Muscle layer of colon (tissue), 2 donors: ENCODE results near the gene DHRS4L2.
"Not testable (repeated sequence)": the region's sequence is repeated elsewhere in the genome, so short reads cannot be mapped to it uniquely, and the experiment has no call there.

ENCODE experiments used
- H3K27ac ChIP-seq: one replicate; pipeline ENCODE4 v1.7.0; 2013; ENCODE audit warnings: low read depth, mild to moderate bottlenecking, low read length, moderate library complexity
- H3K27me3 ChIP-seq, 2 donors: one replicate each; pipeline ENCODE4 v1.7.0; 2013; ENCODE audit warnings: low read length in 2 of 2, mild to moderate bottlenecking in 2 of 2; ENCODE audit not compliant: insufficient read depth in 2 of 2, control insufficient read depth in 1 of 2
- H3K36me3 ChIP-seq: one replicate; pipeline ENCODE4 v1.7.0; 2013; ENCODE audit warnings: mild to moderate bottlenecking, low read length; ENCODE audit not compliant: insufficient read depth
- H3K4me1 ChIP-seq: one replicate; pipeline ENCODE4 v1.7.0; 2013; ENCODE audit warnings: mild to moderate bottlenecking, low read length; ENCODE audit not compliant: insufficient read depth
- H3K4me3 ChIP-seq, 2 donors: one replicate each; pipeline ENCODE4 v1.7.0; 2013; ENCODE audit warnings: low read length in 2 of 2, low read depth in 1 of 2, mild to moderate bottlenecking in 1 of 2, moderate library complexity in 1 of 2
- H3K9ac ChIP-seq: one replicate; pipeline ENCODE4 v1.7.0; 2013; ENCODE audit warnings: low read length
- H3K9me3 ChIP-seq: one replicate; pipeline ENCODE4 v1.7.0; 2013; ENCODE audit warnings: mild to moderate bottlenecking, low read length
- donor health status: abdominal sarcoma.
- donor health status: Adenocarcinoma of cecum.

The DHRS4L2 gene

DNA sequence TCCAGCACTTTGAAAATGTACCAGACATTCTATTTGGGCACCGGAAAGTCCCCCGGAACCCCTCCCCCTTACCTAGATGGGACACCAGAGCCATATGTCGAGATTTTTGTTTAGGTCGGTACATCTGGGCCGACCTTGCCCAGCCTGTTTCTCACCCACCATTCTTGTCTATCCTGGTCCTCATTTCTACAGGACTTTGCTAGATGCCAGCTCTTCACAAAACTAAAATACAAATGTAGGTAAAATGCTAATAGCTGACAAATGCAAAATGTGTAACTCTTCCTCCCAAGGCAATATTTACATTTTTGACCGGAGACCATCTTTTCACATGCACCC, 34.5 kb upstream of the DHRS4L2 start:
- H3K27me3 ChIP-seq, H3K9me3 ChIP-seq, H3K36me3 ChIP-seq: not testable (repeated sequence)
- Histone ChIP-seq H3K4me1 (peaks cover 26% of the 10 kb centered on the region), H3K9ac (peak overlapping the region; percentile 87), H3K4me3 (peak overlapping the region; percentile 83 to 95), H3K27ac (peak overlapping the region; percentile 88)

DNA sequence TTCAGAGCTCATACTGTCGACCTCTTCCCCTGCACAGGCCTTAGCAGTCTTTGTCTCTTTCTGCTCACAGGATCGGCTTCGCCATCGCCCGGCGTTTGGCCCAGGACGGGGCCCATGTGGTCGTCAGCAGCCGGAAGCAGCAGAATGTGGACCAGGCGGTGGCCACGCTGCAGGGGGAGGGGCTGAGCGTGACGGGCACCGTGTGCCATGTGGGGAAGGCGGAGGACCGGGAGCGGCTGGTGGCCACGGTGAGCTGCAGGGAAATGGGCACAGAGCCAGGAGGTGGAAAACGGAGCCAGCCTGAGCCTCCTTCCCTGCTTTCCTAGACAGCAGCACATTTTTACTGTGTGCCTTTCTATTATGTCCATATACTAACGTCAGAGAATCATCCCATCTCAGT, 33.8 kb upstream of the DHRS4L2 start:
- not testable (repeated sequence) for H3K4me3 ChIP-seq, H3K9ac ChIP-seq

DNA sequence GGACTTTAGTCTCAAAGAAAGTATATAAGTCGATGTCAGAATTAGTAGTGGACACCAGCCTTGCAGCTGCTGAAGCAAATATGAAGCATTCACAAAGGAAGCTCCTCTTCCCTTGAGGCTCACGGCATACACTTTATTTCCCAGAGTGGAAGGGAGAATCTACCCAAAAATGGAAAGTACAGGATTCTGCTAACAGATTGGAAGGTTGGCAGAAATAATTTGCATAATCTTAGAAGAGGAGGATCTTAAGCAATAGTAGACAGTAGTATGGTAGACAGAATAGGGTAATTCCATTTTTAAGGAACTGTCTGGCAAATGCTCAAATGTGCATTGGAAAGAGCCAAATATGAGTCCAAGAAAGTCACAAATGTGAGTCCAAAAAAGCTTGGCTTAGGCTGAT, 32.9 kb upstream of the DHRS4L2 start:
- not testable (repeated sequence) for H3K9me3 ChIP-seq, H3K4me3 ChIP-seq, H3K36me3 ChIP-seq, H3K27ac ChIP-seq, H3K9ac ChIP-seq, H3K27me3 ChIP-seq
- H3K4me1 ChIP-seq = peaks cover 26% of the 10 kb centered on the region

More for the DNA sequence above, 33.8 kb upstream of the DHRS4L2 start:
- H3K36me3 ChIP-seq, H3K27me3 ChIP-seq, H3K9me3 ChIP-seq, H3K27ac ChIP-seq: not testable (repeated sequence)
- peaks cover 26% of the 10 kb centered on the region for H3K4me1 ChIP-seq

- H3K27ac ChIP-seq, H3K4me1 ChIP-seq, H3K36me3 ChIP-seq, H3K9ac ChIP-seq, H3K4me3 ChIP-seq, H3K9me3 ChIP-seq, H3K27me3 ChIP-seq: not testable (repeated sequence)
Measured at GRCh38 chr14:23957913-23958569, 30.7 kb upstream of the DHRS4L2 start.

- H3K27ac ChIP-seq, H3K36me3 ChIP-seq, H3K9me3 ChIP-seq: not testable (repeated sequence)
Measured at GRCh38 chr14:23960899-23961298, 27.8 kb upstream of the DHRS4L2 start.

GRCh38 chr14:23961704-23962103, 27.0 kb upstream of the DHRS4L2 start:
- H3K27ac ChIP-seq, H3K4me1 ChIP-seq, H3K9ac ChIP-seq, H3K9me3 ChIP-seq, H3K36me3 ChIP-seq, H3K4me3 ChIP-seq, H3K27me3 ChIP-seq: not testable (repeated sequence)

More at GRCh38 chr14:23960899-23961298, 27.8 kb upstream of the DHRS4L2 start:
- H3K4me1 ChIP-seq, H3K9ac ChIP-seq, H3K27me3 ChIP-seq, H3K4me3 ChIP-seq: not testable (repeated sequence)

DNA sequence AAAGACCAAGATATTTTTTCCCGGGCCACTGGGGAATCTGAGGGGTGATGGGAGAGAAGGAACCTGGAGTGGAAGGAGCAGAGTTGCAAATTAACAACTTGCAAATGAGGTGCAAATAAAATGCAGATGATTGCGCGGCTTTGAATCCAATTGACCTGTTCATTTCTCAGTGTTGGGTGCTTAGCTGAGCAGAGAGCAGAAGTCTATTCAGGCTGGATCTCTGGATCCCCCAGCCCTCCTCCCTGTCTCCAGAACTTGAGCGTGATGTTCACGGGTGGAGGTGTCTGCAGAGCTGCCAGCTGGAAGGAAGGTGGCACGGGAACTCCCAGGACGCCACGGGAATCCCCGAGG, 19.6 kb upstream of the DHRS4L2 start:
- H3K4me3 ChIP-seq, H3K36me3 ChIP-seq, H3K27ac ChIP-seq, H3K9me3 ChIP-seq, H3K9ac ChIP-seq, H3K27me3 ChIP-seq, H3K4me1 ChIP-seq: not testable (repeated sequence)

GRCh38 chr14:23969481-23970282, 19.0 kb upstream of the DHRS4L2 start:
- not testable (repeated sequence) for H3K27ac ChIP-seq, H3K27me3 ChIP-seq, H3K4me1 ChIP-seq, H3K36me3 ChIP-seq, H3K9ac ChIP-seq, H3K4me3 ChIP-seq, H3K9me3 ChIP-seq

DNA sequence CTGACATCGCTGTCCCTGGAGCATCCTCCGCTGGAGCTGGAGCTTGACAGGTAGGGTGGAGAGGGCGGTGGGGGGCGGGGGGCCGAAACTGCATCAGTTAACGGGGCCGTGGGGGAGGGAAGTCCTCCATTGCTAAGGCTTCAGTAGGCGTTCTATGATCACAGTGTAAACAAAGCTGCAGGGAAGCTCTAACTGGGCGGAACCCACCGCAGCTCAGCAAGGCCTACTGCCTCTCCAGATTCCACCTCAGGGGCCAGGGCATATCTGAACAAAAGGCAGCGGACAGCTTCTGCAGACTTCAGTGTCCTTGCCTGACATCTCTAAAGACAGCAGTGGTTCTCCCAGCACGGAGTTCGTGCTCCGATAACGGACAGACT, 18.5 kb upstream of the DHRS4L2 start:
- not testable (repeated sequence) for H3K9me3 ChIP-seq, H3K4me3 ChIP-seq, H3K27ac ChIP-seq, H3K36me3 ChIP-seq, H3K9ac ChIP-seq, H3K4me1 ChIP-seq, H3K27me3 ChIP-seq

- not testable (repeated sequence) for H3K4me1 ChIP-seq, H3K27me3 ChIP-seq, H3K9me3 ChIP-seq, H3K27ac ChIP-seq, H3K36me3 ChIP-seq, H3K9ac ChIP-seq, H3K4me3 ChIP-seq
Measured at GRCh38 chr14:23973178-23973577, 15.6 kb upstream of the DHRS4L2 start.

DNA sequence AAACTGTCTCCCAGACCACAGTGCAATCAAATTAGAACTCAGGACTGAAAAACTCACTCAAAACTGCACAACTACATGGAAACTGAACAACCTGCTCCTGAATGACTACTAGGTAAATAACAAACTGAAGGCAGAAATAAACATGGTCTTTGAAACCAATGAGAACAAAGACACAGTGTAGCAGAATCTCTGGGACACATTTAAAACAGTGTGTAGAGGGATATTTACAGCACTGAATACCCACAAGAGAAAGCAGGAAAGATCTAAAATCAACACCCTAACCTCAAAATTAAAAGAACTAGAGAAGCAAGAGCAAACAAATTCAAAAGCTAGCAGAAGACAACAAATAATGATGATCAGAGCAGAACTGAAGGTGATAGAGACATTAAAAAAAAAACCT, 14.7 kb upstream of the DHRS4L2 start:
- H3K9ac ChIP-seq, H3K9me3 ChIP-seq, H3K27me3 ChIP-seq, H3K4me3 ChIP-seq, H3K4me1 ChIP-seq, H3K36me3 ChIP-seq, H3K27ac ChIP-seq: not testable (repeated sequence)

- H3K4me1 ChIP-seq, H3K9ac ChIP-seq, H3K9me3 ChIP-seq, H3K27me3 ChIP-seq, H3K4me3 ChIP-seq, H3K36me3 ChIP-seq, H3K27ac ChIP-seq: not testable (repeated sequence)
Measured at GRCh38 chr14:23977208-23977607, 11.5 kb upstream of the DHRS4L2 start.
